ENCODE data around the gene ZNF732. TPM values are rescaled to one million over a fixed set of nuclear protein-coding genes. Genes with fewer than 3 reads are reported as not detected.
"Not testable (repeated sequence)": the region's sequence is repeated elsewhere in the genome, so short reads cannot be mapped to it uniquely, and the experiment has no call there.

ZNF732 gene
- total RNA-seq, 4 donors from 2014 or later = 1.6 to 6.6 TPM; not detected in 2

DNA sequence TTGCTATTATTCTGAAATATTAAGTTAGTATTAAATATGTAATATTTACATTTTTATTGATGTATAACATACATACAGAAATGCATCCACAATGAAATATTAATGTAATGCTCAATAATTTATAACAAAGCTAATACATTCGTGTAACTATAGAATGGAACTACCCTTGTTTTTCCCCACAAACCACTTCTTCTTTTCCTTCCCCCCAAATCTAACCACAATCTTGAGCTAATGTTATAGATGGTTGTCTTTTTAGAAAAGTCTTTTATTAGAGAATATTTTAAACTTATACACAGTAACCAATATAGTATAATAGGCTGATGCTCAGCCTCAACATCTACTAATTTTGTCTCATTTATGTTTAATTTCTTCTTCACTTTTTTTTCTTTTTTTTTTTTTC lies 4.5 kb upstream of the ZNF732 start:
- Histone ChIP-seq H3K27me3 (no peaks in the 10 kb centered on the region), H3K4me1 (no peaks in the 10 kb centered on the region), H3K27ac (no peak overlapping the region), H3K4me3 (no peak overlapping the region), H3K9me3 (no peaks in the 10 kb centered on the region), H3K36me3 (no peaks in the 10 kb centered on the region)
- DNase-seq = no peak
- TF ChIP-seq POLR2A (IDR thresholded peaks at IDR 0.05) = no peak
- TF ChIP-seq, protein P1, sequence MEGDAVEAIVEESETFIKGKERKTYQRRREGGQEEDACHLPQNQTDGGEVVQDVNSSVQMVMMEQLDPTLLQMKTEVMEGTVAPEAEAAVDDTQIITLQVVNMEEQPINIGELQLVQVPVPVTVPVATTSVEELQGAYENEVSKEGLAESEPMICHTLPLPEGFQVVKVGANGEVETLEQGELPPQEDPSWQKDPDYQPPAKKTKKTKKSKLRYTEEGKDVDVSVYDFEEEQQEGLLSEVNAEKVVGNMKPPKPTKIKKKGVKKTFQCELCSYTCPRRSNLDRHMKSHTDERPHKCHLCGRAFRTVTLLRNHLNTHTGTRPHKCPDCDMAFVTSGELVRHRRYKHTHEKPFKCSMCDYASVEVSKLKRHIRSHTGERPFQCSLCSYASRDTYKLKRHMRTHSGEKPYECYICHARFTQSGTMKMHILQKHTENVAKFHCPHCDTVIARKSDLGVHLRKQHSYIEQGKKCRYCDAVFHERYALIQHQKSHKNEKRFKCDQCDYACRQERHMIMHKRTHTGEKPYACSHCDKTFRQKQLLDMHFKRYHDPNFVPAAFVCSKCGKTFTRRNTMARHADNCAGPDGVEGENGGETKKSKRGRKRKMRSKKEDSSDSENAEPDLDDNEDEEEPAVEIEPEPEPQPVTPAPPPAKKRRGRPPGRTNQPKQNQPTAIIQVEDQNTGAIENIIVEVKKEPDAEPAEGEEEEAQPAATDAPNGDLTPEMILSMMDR (IDR thresholded peaks at IDR 0.05) = no peak
- intact Hi-C loops (cut with DNase I; ENCODE audit: low total_unique reads) = no loop called here

DNA sequence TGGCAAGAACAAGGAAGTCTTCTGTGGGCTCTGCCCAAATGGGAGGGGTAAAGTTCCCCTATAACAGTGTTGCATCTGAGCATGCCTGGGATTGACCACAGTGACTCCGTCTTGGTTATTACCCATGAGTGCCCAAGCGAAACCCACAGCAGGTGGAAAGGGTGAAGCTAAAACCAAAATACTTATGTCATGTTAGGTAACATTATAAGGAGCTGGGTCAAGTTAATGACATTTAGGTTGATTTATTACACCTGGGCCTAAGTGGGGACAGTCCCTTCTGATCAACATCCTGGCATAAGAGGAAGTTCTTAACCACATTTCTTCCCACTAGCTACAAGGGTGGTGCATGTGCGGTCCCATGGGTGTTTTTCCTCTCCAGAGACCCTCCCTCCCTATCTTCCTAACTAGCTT lies 1.3 kb upstream of the ZNF732 start:
- H3K27me3 ChIP-seq = no peaks in the 10 kb centered on the region
- no peak for DNase-seq
- TF ChIP-seq, protein P1 (IDR thresholded peaks at IDR 0.05) = no peak
- TF ChIP-seq POLR2A (IDR thresholded peaks at IDR 0.05) = no peak
- H3K27ac ChIP-seq = no peak overlapping the region
- H3K4me1 ChIP-seq = no peaks in the 10 kb centered on the region
- no peaks in the 10 kb centered on the region for H3K36me3 ChIP-seq
- intact Hi-C loops (cut with DNase I; ENCODE audit: low total_unique reads) = no loop called here
- H3K9me3 ChIP-seq = no peaks in the 10 kb centered on the region
- no peak overlapping the region for H3K4me3 ChIP-seq

DNA sequence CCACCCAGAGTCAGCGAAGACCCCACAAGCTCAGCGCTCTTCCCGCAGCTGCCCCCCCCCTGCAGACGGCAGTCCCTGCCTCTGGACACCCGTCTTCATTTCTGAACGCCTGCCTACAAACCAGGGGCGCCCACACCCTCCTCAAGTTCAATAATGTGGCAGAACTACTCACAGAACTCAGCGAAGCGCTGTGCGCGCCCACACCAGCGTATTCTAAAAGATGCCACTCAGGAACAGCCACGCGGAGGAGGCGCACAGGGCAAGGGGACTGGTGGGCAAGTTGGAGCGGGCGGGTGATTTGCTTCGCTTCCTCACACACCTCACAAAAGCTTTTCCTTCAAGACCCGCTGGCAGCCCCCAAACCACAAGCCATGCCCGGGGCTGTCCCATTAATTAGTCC lies 758 bp downstream of the ZNF732 start:
- H3K36me3 ChIP-seq; DNase-seq; H3K9me3 ChIP-seq; H3K27ac ChIP-seq; H3K4me1 ChIP-seq; intact Hi-C loops (cut with DNase I; ENCODE audit: low total_unique reads); H3K27me3 ChIP-seq: not testable (repeated sequence)
- peak overlapping the region; percentile 24 to 31 for H3K4me3 ChIP-seq

DNA sequence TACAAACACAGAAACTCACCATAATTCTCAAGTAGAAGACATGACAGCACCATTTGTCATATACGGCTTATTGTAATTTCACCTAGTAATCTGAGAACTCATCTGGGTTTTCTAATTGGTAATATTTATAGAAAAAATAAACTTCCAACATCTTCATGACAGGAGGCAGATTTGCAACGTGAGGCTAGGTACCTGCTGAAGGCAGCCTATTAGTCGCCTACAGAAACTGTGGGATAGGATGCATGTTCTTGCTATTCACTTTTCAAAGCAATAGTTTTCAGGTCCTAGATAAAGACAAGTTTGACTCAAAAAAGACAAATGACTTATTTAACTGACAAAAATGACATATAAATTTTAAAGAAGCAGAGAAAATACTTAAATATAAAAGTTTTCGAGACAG lies 2.9 kb downstream of the ZNF732 start:
- TF ChIP-seq, protein P1 (IDR thresholded peaks at IDR 0.05) = no peak
- no peak for TF ChIP-seq POLR2A (IDR thresholded peaks at IDR 0.05)
- Histone ChIP-seq H3K4me1 (no peaks in the 10 kb centered on the region), H3K36me3 (no peaks in the 10 kb centered on the region), H3K27ac (no peak overlapping the region), H3K27me3 (no peaks in the 10 kb centered on the region), H3K9me3 (no peaks in the 10 kb centered on the region), H3K4me3 (no peak overlapping the region)
- intact Hi-C loops (cut with DNase I; ENCODE audit: low total_unique reads) = no loop called here
- DNase-seq = no peak

DNA sequence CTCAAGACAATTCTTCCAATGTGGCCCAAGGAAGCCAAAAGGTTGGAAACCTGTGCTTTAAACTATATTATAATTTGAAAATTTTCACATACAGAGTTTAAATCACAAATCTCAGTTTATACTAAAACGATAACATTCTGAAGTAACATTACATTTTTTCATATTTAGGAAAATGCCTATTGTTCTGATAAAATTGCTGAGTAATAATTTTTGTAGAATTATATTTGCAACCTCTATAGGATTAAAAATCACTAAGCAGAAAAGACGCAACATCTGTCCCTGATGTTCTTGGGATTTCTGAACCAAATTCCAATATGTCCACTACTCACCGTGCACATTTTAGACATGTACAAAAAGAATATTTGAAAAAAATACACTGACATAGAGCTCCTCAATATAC lies 10.5 kb downstream of the ZNF732 start:
- TF ChIP-seq, protein P1 (IDR thresholded peaks at IDR 0.05) = no peak
- TF ChIP-seq POLR2A (IDR thresholded peaks at IDR 0.05) = no peak
- Histone ChIP-seq H3K27ac (no peak overlapping the region), H3K9me3 (no peaks in the 10 kb centered on the region)

DNA sequence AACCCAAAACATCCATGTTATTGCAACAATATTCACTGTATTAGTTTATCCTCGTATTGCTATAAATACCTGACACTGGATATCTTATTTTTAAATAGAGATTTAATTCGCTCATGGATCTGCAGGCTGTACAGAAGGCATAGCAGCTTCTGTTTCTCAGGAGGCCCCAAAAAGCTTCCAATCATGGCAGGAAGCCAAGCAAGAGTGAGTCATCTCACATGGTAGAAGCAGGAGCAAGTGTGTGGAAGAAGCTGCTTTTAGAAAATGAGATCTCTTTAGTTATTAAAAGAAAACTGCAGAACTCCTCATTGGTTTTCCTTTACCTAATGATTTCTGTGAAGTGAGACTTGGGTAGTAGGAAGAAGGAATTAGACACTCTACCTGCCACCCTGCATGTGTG lies 16.4 kb downstream of the ZNF732 start:
- Histone ChIP-seq H3K36me3 (no peaks in the 10 kb centered on the region), H3K4me3 (no peak overlapping the region), H3K27me3 (no peaks in the 10 kb centered on the region), H3K27ac (no peak overlapping the region), H3K9me3 (no peaks in the 10 kb centered on the region), H3K4me1 (no peaks in the 10 kb centered on the region)
- no peak for DNase-seq
- intact Hi-C loops (cut with DNase I; ENCODE audit: low total_unique reads) = no loop called here
- TF ChIP-seq, protein P1 (IDR thresholded peaks at IDR 0.05) = no peak
- TF ChIP-seq POLR2A (IDR thresholded peaks at IDR 0.05) = no peak

More for the DNA sequence above, 10.5 kb downstream of the ZNF732 start:
- H3K4me3 ChIP-seq = no peak overlapping the region
- H3K36me3 ChIP-seq = no peaks in the 10 kb centered on the region
- intact Hi-C loops (cut with DNase I; ENCODE audit: low total_unique reads) = no loop called here
- DNase-seq = no peak
- H3K27me3 ChIP-seq = no peaks in the 10 kb centered on the region
- H3K4me1 ChIP-seq = no peaks in the 10 kb centered on the region

Measured in uterus (tissue), 4 donors.